SK-N-SH treated with all-trans-retinoic acid at 6 μM for 48 hours (cell line): ENCODE results near the gene PTPRN.

Experiments
- ATAC-seq: fragments of 200-7000 bp; cut with Tn5 transposase; 3 replicates; pipeline ENCODE4 v1.9.1; 2020; ENCODE audit warnings: mild to moderate bottlenecking, moderate library complexity
- ARNTL ChIP-seq: fragments of 450-650 bp; formaldehyde crosslinking; IDR thresholded peaks from 2 replicates; pipeline ENCODE4 v1.5.0; 2020; ENCODE audit warnings: low read depth, mild to moderate bottlenecking, moderate library complexity, borderline replicate concordance
- CREB5 ChIP-seq: fragments of 250-450 bp; sonication (Bioruptor Pico); IDR thresholded peaks from 2 replicates; pipeline ENCODE4 v1.5.1; 2020; ENCODE audit warnings: low read depth, mild to moderate bottlenecking, moderate library complexity
- CSDC2 ChIP-seq: fragments of 250-450 bp; sonication (Bioruptor Pico); IDR thresholded peaks from 2 replicates; pipeline ENCODE4 v1.5.0; 2020; ENCODE audit warnings: mild to moderate bottlenecking, moderate library complexity
- CSRNP3 ChIP-seq: fragments of 250-450 bp; sonication (Bioruptor Pico); IDR thresholded peaks from 2 replicates; pipeline ENCODE4 v1.5.1; 2021; ENCODE audit warnings: mild to moderate bottlenecking, moderate library complexity
- ESRRG ChIP-seq: fragments of 250-450 bp; sonication (Bioruptor Pico); IDR thresholded peaks from 2 replicates; pipeline ENCODE4 v1.6.1; 2021; ENCODE audit warnings: mild to moderate bottlenecking
- ISL1 ChIP-seq: fragments of 250-450 bp; sonication (Bioruptor Pico); IDR thresholded peaks from 2 replicates; pipeline ENCODE4 v2.1.2; 2022; ENCODE audit warnings: mild to moderate bottlenecking, moderate library complexity
- OSR1 ChIP-seq: fragments of 250-450 bp; sonication (Bioruptor Pico); IDR thresholded peaks from 2 replicates; pipeline ENCODE4 v1.8.0; 2022; ENCODE audit warnings: moderate library complexity, mild to moderate bottlenecking, inconsistent platforms
- PATZ1 ChIP-seq: fragments of 250-450 bp; sonication (Bioruptor Pico); IDR thresholded peaks from 2 replicates; pipeline ENCODE4 v1.8.0; 2020; ENCODE audit warnings: mild to moderate bottlenecking, moderate library complexity, borderline replicate concordance
- POU6F1 ChIP-seq: fragments of 250-450 bp; sonication (Bioruptor Pico); IDR thresholded peaks from 2 replicates; pipeline ENCODE4 v1.8.0; 2021; ENCODE audit warnings: low read depth, mild to moderate bottlenecking, moderate library complexity, borderline replicate concordance
- PPARA ChIP-seq: fragments of 250-450 bp; sonication (Bioruptor Pico); IDR thresholded peaks from 2 replicates; pipeline ENCODE4 v1.5.0; 2020; ENCODE audit warnings: mild to moderate bottlenecking, borderline replicate concordance
- RARB ChIP-seq: fragments of 250-450 bp; sonication (Bioruptor Pico); IDR thresholded peaks from 2 replicates; pipeline ENCODE4 v1.8.0; 2021; ENCODE audit warnings: mild to moderate bottlenecking, moderate library complexity
- SNAI2 ChIP-seq: fragments of 250-450 bp; sonication (Bioruptor Pico); IDR thresholded peaks from 2 replicates; pipeline ENCODE4 v1.5.0; 2020; ENCODE audit warnings: mild to moderate bottlenecking, moderate library complexity
- TCF4 ChIP-seq: fragments of 250-450 bp; sonication (Bioruptor Pico); IDR thresholded peaks from 2 replicates; pipeline ENCODE4 v1.8.0; 2021; ENCODE audit warnings: mild to moderate bottlenecking, moderate library complexity, borderline replicate concordance
- TOX ChIP-seq: fragments of 250-450 bp; sonication (Bioruptor Pico); IDR thresholded peaks from 2 replicates; pipeline ENCODE4 v1.8.0; 2021; ENCODE audit warnings: mild to moderate bottlenecking, moderate library complexity, borderline replicate concordance
- TSHZ2 ChIP-seq: fragments of 250-450 bp; sonication (Bioruptor Pico); IDR thresholded peaks from 2 replicates; pipeline ENCODE4 v1.5.0; 2020; ENCODE audit warnings: mild to moderate bottlenecking, moderate library complexity
- ZFP3 ChIP-seq: fragments of 250-450 bp; sonication (Bioruptor Pico); IDR thresholded peaks from 2 replicates; pipeline ENCODE4 v1.5.0; 2020; ENCODE audit warnings: mild to moderate bottlenecking, moderate library complexity
- ZFP30 ChIP-seq: fragments of 450-650 bp; formaldehyde crosslinking; IDR thresholded peaks from 2 replicates; pipeline ENCODE4 v1.5.0; 2022; ENCODE audit warnings: mild to moderate bottlenecking, moderate library complexity
- ZNF565 ChIP-seq: fragments of 450-650 bp; formaldehyde crosslinking; conservative IDR thresholded peaks from 2 replicates; pipeline ENCODE4 v1.5.0; 2020; ENCODE audit warnings: low read depth, mild to moderate bottlenecking, moderate library complexity
- ZNF70 ChIP-seq: fragments of 450-650 bp; formaldehyde crosslinking; IDR thresholded peaks from 2 replicates; pipeline ENCODE4 v1.5.0; 2020; ENCODE audit warnings: mild to moderate bottlenecking, moderate library complexity
- ZNF8 ChIP-seq: fragments of 450-650 bp; formaldehyde crosslinking; IDR thresholded peaks from 2 replicates; pipeline ENCODE4 v1.5.0; 2020; ENCODE audit warnings: mild to moderate bottlenecking, moderate library complexity

PTPRN gene

GRCh38 chr2:219252900-219253752 is 56.1 kb downstream of the PTPRN start, which contains the start of gene TUBA4B:
TSS of gene TUBA4B (plus strand) at chr2:219253243. CDS start at chr2:219253408, 165 bp downstream.
- peak; percentile 20 for ATAC-seq
- TF ChIP-seq CSDC2 (CRISPR knock-in tag) (no peak), ZNF565 (no peak), PATZ1 (CRISPR knock-in tag) (no peak), ESRRG (CRISPR knock-in tag) (no peak), SNAI2 (CRISPR knock-in tag) (no peak), ZFP3 (CRISPR knock-in tag) (no peak), ISL1 (CRISPR knock-in tag) (no peak)

GRCh38 chr2:219252570-219252899 is 56.7 kb downstream of the PTPRN start:
- TF ChIP-seq CREB5 (CRISPR knock-in tag) (no peak), PPARA (CRISPR knock-in tag) (no peak), ZFP30 (CRISPR knock-in tag) (no peak), TSHZ2 (no peak), TOX (CRISPR knock-in tag) (no peak), ZNF8 (CRISPR knock-in tag) (no peak), CSRNP3 (no peak), ESRRG (CRISPR knock-in tag) (no peak), ISL1 (CRISPR knock-in tag) (no peak), TCF4 (no peak), ZNF565 (no peak), OSR1 (CRISPR knock-in tag) (no peak), RARB (CRISPR knock-in tag) (no peak)
- no peak for ATAC-seq

- no peak for ATAC-seq
- no peak for TF ChIP-seq ZFP3 (CRISPR knock-in tag)
- no peak for TF ChIP-seq CSRNP3
- TF ChIP-seq ISL1 (CRISPR knock-in tag) = no peak
- no peak for TF ChIP-seq SNAI2 (CRISPR knock-in tag)
- TF ChIP-seq PPARA (CRISPR knock-in tag) = no peak
- TF ChIP-seq OSR1 (CRISPR knock-in tag) = no peak
- no peak for TF ChIP-seq ARNTL (CRISPR knock-in tag)
- no peak for TF ChIP-seq RARB (CRISPR knock-in tag)
- TF ChIP-seq TSHZ2 = no peak
- TF ChIP-seq PATZ1 (CRISPR knock-in tag) = no peak
- no peak for TF ChIP-seq POU6F1 (CRISPR knock-in tag)
- no peak for TF ChIP-seq ZNF70 (CRISPR knock-in tag)
- TF ChIP-seq TOX (CRISPR knock-in tag) = no peak
- TF ChIP-seq, all 23 proteins: peak for 0
Measured at GRCh38 chr2:219252084-219252483, 57.1 kb downstream of the PTPRN start.
